GM19468 (cell line): ENCODE measurements around the gene TSPAN33.
"Not testable (repeated sequence)": the region's sequence is repeated elsewhere in the genome, so short reads cannot be mapped to it uniquely, and the experiment has no call there.

Source experiments
- ATAC-seq: cut with Tn5 transposase; IDR thresholded peaks from one replicate; pipeline ENCODE4 v1.9.1; 2021; ENCODE audit warnings: mild to moderate bottlenecking, moderate library complexity, moderate number of reproducible peaks; ENCODE audit not compliant: unreplicated experiment; ENCODE audit errors: extremely low read depth

The TSPAN33 gene

DNA sequence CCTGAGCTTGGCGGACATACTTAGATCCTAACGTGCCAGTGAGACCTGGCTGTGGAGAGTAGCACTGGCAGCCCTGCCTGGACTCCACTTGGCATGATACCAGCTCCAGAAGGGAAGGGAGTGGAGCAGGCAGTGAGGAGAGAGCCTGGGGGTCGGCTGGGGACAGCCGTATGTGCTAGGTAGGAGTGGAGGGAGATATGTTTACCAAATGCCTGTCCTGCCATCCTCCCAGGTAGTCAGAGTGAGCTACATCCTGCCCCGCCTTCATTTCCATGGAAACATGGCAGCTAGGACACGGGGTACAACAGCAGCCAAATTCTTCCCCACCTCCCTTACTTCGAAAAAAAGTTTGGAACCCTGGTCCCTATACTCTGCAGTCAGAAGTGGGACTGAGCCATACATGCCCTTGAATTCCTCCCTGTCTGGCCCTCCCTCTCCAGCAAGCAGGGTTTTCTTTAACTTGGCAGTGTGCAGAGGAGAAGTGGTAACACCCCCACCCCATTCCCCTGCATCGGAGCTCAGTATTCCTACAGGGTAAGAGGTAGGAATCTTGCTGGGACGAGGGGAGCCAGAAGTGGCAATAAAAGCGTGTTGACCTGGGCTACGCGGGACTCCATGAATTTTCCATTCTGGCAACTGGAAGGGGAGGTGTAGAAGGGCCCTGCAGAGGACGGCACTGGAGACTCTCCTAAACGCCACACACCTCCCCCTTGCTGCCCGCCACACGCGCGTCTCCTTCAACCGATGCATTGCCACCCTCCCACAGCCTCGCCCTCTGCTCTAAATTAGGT, 23.9 kb downstream of the TSPAN33 start:
- ATAC-seq = no peak

DNA sequence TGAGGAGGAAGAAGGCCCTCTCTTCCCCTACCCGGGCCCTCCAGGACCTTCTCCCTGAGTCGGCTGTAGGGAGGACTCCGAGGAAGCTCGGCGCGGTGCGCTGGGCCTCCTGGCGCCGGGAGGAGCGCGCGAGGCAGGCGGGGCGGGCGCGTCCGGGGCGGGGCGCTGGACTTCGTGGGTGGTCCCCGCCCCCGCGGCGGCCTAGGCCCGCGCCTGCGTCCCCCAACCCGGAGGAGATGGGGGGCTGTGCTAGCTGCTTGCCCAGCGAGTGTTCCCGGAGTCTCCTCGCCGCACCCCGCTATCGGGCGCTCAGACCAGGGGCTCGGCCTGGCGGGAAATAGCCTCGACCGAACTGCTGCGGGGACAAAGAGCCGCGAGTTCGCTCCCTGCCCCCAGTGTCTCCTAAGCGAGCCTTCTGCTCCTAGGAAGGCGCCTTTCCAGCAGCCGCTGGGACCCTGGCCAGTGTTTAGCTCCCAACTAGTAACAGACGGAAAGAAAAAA, 24.7 kb downstream of the TSPAN33 start:
- ATAC-seq = no peak

DNA sequence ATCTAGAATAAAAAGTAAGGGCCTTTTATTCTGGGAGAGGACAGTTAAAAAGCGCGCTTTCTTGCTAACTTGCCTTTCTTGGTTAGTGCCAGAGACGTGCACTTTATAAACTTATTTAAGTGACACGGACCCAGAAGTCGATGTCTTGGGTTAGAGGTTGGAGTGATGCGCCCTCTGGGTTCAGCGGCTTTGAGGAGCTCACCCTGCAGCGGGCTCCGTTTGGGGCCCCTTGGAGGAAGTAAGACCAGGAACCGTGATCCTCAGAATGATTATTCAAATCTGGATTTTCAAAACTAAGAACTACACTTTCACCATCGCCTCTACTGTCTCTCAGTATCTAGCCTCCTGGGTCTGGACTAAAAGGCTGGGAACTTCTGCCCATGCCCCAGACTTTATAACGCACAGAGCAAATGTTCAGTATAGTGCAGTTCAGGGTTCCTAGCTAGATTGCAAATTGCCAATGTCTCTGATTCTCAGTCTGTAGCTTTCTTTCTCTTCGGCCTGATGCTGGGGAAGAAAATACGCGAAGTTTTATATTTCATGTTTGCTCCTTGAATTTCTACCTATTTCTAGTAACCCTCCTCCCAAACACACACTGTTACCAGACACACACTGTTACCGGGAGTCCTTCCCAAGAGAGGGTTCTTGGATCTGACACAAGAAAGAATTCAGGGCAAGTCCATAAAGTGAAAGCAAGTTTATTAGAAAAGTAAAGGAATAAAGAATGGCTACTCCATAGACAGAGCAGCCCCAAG, 25.4 kb downstream of the TSPAN33 start:
- no peak for ATAC-seq

DNA sequence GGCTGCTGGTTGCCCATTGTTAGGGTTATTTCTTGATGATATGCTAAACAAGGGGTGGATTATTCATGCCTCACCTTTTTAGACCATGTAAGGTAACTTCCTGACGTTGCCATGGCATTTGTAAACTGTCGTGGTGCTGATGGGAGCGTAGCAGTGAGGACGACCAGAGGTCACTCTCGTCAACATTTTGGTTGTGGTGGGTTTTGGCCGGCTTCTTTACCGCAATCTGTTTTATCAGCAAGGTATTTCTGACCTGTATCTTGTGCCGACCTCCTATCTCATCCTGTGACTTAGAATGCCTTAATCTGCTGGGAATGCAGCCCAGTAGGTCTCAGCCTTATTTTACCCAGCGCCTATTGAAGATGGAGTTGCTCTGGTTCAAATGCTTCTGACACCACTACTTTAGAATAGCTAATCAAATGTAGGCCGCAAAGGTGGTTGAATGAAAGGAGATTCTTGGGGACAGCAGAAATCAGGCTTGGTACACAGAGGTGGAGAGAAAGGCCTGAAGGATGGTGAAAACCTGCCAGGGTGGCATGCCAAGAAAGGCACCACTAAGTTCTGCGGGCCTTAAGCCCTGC, 26.0 kb downstream of the TSPAN33 start:
- ATAC-seq = no peak

DNA sequence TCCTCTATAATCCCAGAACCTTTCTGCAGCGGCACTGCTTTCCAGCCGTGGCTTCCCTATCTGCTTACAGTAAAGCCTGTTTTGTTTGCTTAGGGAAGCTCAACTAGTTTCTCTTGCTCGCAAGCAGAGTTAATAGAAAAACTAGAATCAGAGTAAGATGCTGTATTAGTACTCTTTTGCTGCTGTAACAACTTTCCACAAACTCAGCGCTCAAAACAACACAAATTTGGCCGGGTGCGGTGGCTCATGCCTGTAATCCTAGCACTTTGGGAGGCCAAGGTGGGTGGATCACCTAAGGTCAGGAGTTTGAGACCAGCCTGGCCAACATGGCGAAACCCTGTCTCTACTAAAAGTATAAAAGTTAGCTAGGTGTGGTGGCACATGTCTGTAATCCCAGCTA, 29.4 kb downstream of the TSPAN33 start:
- not testable (repeated sequence) for ATAC-seq

DNA sequence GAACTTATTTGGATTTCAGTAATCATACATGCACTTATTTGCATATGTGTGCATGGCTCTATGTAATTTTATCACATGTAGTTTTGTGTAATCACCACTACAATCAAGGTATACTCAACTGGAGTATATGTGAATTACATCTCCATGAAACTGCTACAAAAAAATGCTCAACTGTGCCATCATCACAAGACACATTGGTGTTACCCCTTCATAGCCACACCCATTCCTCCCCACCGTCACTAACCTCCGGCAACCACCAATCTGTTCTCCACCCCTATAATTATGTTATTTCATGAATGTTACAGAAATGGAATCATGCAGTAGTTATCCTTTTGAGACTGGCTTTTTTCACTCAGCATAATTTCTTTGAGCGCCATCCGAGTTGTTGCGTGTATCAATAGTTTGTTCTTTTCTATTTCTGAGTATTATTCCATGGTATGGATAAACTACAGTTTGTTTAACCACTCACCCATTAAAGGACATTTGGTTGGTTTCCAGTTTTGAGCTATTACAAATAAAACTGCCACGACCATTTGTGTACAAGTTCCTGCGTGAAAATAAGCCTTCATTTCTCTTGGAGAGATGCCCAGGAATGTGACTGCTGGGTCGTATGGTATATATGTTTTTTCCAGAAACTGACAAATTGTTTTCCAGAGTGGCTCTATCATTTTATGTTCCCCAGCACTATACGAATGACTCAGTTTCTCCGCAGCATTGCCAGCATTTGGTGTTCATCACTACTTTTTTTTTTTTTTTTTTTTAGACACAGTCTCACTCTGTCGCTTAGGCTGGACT, 32.6 kb downstream of the TSPAN33 start:
- no peak for ATAC-seq

DNA sequence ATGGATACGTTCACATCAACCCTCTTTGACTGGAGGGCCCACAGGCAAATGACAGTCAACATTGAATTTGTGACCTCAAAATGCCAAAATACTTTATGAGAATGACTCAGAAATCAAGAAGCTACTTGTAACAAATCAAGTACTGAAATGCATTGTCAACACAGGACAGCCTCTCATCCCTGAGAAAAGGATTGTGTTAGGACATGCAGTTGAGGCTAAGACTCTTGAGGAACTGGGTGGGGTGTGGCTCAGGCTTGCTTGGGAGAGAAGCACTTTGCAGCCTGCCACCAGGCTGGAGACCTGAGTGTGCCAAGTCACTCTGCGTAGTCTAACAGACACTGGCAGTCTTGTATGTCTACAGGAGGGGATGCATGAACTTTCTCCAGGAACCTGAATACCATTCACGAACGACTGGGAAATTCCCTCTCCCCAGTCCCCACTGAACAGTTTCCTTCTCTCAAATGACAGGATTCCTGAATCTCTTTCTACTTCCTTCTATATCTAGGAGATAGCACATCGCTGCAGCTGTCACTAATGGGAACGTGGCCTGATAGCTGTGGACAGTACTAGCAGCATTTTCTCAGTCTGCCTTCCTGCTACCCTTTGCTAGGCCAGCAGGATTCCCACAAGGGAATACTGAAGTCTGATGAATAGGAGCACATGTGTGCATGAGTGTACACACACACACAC, 40.6 kb downstream of the TSPAN33 start:
- ATAC-seq = no peak

DNA sequence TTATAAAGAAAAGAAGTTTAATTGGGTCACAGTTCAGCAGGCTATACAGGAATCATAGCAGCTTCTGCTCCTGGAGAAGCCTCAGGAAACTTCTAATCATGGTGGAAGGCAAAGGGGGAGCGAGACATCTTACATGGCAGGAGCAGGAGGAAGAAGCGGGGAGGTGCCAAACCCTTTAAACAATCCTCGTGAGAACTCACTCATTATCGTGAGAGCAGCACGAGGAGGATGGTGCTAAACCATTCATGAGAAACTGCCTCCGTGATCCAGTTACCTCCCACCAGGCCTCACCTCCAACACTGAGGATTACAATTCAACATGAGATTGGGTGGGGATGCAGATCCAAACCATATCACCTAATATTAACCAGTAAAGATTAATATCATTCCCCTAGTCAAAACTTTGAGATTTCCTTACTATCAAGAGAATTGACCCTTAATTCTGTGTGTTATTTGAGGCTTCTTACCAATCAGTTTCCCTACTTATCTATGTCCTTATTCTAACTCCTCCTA, 42.3 kb downstream of the TSPAN33 start:
- ATAC-seq = no peak

DNA sequence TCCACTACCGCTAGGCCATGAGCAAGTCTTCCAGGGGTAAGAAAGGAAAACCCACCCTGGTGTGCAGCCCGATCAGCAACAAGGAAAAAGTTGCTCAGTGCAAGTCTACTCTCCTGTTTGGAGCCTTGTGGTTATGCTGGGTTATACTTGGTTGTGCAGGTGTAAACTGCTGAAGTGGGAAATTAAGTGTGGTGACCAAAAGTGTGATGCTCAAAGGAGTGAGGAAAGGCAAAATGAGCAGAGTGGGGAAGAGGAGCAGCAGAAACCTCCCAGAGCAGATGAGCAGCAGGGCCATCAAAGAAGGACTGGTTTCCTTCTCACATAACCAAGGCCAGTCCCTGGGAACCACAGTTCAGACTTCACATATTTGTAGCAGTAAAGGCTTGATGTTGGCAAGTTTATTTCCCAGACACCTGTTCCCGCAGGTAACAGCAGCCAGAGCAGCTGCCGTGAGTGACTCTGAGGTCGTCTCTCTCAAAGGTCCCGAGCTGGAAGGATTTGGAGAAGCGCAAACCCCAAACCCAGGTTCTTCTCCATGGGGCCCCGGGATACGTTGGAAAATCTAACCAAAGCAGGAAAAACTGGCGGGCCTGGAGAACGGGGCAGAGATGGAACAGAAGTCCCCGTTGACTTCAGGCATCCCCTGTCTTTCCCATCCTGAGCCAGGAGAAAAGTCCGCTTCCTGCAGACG, 43.3 kb downstream of the TSPAN33 start:
- no peak for ATAC-seq

DNA sequence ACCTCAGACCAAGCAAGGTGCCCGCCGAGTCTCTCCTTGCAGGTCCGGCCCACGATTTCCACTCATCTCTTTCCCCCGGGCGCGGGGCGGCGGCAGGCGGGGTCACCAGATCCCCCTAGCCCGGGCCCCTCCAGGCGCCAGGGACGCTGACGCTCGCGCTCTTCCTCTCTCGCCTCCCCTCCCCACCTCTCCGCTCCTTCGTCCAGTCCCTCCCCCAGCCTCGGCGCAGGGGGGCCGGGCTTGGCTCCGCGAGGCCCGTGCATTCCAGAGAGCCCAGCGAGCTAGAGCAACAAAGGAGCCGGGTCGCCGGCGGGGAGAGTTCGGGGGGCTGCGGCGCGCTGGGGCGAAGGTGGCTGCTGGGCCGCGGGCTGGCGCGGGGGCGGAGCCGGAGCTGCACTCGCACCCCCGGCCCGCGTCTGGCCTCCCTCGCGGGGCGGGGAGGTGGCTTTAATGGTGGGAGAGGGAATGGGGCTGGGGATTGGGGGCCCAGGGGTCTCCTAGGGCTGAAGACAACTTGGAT, 43.9 kb downstream of the TSPAN33 start, which contains the start of gene SMO:
Gene SMO (plus strand): TSS at position 262 of the 520 bp plus-strand sequence. CDS start 519 bp downstream, outside the sequence.
- no peak for ATAC-seq

DNA sequence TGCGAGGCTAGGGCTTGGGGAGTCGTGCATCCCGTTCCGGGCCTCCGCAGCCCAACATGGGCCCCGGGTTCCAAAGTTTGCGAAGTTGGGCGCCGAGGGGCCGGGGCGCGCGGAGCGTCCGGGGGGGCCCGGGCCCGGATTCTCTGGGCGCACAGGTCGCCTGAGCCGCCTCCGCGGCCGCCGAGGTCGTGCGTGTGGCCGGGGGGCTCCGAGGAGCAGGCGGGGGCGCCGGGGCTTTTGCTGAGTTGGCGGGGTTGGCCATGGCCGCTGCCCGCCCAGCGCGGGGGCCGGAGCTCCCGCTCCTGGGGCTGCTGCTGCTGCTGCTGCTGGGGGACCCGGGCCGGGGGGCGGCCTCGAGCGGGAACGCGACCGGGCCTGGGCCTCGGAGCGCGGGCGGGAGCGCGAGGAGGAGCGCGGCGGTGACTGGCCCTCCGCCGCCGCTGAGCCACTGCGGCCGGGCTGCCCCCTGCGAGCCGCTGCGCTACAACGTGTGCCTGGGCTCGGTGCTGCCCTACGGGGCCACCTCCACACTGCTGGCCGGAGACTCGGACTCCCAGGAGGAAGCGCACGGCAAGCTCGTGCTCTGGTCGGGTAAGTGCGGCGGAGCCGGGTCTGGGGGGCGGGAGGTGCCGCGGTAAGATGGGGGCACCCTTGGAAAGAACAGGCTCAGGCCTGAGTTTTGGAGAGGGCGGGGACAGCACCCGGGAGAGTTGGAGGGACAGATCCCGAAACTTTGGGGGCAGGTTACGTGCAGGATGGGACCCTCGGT, 44.6 kb downstream of the TSPAN33 start:
- no peak for ATAC-seq

DNA sequence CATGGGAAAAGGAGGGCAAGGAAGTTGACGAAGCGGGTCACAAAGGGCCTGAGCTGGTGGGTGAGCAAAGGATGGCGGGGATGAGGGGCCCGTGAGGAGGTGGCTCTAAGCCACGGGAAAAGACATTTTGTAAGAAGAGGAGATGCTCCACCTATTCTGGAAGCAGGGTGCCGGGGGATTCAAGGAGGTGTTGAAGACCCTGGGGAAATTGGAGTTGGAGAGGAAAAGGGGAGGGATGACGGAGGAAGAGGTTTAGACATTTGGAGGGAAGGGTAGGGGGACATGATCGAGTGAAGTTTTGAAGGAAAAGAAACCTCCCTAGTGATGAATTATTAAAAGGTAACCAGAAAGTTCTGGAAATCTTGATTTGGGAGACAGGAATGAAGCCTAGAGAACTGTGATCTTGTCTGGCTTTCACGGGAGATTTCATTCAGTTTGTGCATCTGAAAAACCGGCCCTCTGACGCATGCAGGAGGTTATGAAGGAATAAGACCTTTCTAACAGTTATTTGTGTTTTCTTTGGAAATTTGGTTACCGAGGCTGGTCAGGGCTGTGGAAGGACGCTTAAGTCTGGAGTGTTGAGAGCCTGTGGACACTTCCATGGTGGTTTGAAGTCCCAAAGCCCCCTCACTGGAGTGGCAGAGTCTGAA, 45.3 kb downstream of the TSPAN33 start:
- no peak for ATAC-seq

DNA sequence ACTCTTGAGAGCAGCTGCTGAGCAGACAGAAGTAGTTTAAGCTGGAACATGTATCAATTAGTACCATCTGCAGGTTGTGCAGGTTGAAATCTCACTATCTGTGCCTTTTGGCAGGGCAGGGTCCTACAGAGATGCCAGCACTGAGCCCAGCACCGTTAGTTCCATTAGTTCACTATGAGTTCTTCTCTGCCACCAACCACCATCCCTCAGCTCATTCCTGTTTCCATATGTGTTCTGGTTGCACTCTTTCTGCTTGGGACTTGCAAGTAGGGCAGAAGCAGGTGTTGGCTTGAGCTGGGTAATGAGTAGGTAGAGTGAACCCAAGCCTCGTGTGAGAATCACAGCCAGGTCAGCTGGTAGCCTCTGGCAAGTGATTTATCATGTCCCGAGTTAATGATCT, 46.8 kb downstream of the TSPAN33 start:
- no peak for ATAC-seq

DNA sequence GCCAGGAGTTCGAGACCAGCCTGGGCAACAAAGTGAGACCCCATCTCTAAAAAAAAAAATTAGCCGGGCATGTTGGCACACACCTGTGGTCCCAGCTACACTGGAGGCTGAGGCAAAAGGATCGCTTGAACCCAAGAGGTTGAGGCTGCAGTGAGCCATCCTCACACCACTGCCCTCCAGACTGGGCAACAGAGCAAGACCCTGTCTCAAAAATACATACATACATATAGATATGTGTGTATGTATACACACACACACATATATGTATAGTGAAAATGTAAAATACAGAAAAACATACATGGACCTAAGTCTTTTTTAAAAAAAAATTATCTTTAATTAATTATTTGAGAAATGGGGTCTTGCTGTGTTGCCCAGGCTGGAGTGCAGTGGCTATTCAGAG, 49.4 kb downstream of the TSPAN33 start:
- no peak for ATAC-seq

DNA sequence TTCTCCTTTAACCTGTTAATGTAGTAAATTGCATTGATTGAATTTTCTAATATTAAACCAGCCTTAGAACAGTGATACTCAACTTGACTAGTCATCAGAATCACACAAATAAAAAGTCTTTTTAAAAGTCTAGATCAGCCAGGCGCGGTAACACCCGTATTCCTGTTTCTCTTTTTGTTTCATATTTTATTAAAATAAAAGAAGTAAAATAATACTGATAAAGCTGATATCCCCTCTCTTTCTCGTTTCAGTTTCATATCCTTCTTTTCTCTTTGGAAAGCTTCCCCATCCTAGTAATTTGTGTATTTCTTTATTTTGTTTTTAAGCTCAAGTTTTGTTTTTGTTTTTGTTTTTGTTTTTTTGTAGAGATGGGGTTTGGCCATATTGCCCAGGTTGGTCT, 53.3 kb downstream of the TSPAN33 start:
- ATAC-seq = no peak

DNA sequence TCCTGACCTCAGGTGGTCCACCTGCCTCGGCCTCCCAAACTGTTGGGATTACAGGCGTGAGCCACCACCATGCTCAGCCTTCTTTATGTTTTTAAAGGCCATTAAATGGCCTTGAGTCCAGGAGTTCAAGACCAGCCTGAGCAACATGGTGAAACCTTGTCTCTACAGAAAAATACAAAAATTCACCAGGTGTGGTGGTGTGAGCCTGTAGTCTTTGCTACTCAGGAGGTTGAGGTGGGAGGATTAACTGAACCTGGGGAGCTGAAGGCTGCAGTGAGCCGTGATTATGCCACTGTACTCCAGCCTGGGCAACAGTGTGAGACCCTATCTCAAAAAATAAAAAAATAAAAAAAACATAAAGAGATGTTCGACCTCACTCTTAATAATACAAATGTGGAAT, 54.9 kb downstream of the TSPAN33 start:
- no peak for ATAC-seq

DNA sequence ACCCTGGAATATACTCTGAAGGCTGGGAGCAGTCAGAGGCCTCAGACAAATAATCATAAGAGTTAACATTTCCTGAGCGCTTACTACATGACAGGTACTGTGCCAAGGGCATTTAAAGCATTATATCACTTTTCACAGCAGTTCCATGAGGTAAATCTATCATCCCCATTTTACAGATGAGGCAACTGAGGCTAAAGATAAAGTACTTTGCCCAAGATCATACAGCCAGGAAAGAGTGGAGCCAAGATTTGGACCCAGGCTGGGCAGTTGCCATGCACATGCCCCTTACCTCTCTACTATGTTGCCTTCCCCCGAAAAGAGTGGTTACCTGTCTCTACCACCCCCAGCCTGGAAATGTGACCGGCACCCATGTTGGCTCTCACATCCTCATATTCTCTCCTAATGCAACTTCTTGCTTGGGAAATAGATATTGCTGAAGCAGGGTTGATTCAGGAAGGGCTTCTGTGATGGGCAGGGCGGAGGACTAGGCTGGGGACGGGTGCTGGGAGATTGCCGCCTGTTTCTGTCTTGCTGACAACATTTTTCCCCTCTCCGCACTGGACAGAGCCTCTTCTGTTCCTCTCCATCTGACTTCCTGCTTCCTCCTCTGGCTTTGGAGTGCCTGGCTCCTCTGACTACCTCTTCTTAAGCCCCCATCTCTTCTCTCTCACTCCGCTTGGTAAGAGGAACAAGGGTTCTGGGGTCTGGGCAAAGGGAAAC, 57.7 kb downstream of the TSPAN33 start:
- ATAC-seq = no peak
